ENCODE data around the gene ABCA12. TPM values are rescaled to one million over a fixed set of nuclear protein-coding genes. Genes with fewer than 3 reads are reported as not detected.

ABCA12 gene
- total and polyA plus RNA-seq, 9 of the 15 experiments (the other 6 are each of a cell fraction or from before 2014, with no cell fraction given) = 0.02 to 0.03 TPM; not detected in 7

DNA sequence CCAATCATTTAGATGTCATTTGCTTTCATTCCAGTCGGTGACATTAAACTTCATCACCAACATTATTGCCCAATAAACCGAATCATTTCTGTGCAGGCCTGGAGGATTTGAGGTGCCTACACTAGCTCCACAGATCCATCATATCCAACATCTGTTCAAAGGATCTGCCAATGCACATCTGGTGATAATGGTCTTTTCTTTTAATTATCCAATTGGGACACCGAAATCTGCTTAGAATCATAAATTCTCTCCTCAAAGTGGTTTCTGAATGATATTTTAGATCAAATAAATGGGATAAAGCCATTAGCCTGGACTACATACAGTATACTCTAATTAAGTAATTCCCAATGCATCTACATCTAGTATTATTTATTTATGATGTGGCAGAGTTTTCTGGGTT lies 85.6 kb downstream of the ABCA12 start:
- Histone ChIP-seq H3K4me1 (replicated peaks in 1 of 2; ENCODE audit: control insufficient read depth in 2 of 2, insufficient read depth in 2 of 2, low read length in 2 of 2) (no peaks in the 10 kb centered on the region), H3K9me1 (ENCODE audit: control insufficient read depth, insufficient read depth, low read length) (no peaks in the 10 kb centered on the region), H3K27ac (ENCODE audit: extremely low read depth, low read depth, low read length) (no peak overlapping the region), H3K9me3 (replicated peaks; ENCODE audit: control insufficient read depth, insufficient read depth, low read depth, low read length) (no peaks in the 10 kb centered on the region), H3K27me3 (ENCODE audit: control insufficient read depth in 2 of 2, insufficient read depth in 2 of 2, low read length in 2 of 2) (no peaks in the 10 kb centered on the region), H3K4me2 (ENCODE audit: insufficient read depth, low read length) (no peak overlapping the region), H4K20me1 (replicated peaks; ENCODE audit: control insufficient read depth, insufficient read depth, low read length) (no peaks in the 10 kb centered on the region), H3K4me3 (no peak overlapping the region), H3K36me3 (ENCODE audit: control insufficient read depth, insufficient read depth, low read length) (no peaks in the 10 kb centered on the region), H3K79me2 (ENCODE audit: control insufficient read depth, insufficient read depth, low read length) (no peaks in the 10 kb centered on the region), H3K9ac (ENCODE audit: insufficient read depth in 1 of 2, low read depth in 2 of 2, low read length in 2 of 2) (no peak overlapping the region), H2AFZ (ENCODE audit: low read depth, low read length) (no peak overlapping the region)
- FAIRE-seq = no peak
- DNase-seq (ENCODE audit: extremely low read depth in 1 of 4, low spot score in 3 of 4) = no peak
- no TSS peak for BruUV-seq (replicated peaks)
- in situ Hi-C loops (cut with MboI) (no loop called here), intact Hi-C loops (cut with micrococcal nuclease) (no loop called here)
- TF ChIP-seq, protein P1, sequence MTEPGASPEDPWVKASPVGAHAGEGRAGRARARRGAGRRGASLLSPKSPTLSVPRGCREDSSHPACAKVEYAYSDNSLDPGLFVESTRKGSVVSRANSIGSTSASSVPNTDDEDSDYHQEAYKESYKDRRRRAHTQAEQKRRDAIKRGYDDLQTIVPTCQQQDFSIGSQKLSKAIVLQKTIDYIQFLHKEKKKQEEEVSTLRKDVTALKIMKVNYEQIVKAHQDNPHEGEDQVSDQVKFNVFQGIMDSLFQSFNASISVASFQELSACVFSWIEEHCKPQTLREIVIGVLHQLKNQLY (CRISPR knock-in tag; conservative IDR thresholded peaks at IDR 0.05) = no peak
- TF ChIP-seq RFX5 (IDR thresholded peaks at IDR 0.05; ENCODE audit: low read depth, low read length) (no peak), SRSF7 (optimal IDR thresholded peaks at IDR 0.05; ENCODE audit: low read depth, low read length) (no peak), FOSL1 (tag; conservative IDR thresholded peaks at IDR 0.05) (no peak), SMARCA5 (IDR thresholded peaks at IDR 0.05) (no peak)
- TF ChIP-seq, protein P2, sequence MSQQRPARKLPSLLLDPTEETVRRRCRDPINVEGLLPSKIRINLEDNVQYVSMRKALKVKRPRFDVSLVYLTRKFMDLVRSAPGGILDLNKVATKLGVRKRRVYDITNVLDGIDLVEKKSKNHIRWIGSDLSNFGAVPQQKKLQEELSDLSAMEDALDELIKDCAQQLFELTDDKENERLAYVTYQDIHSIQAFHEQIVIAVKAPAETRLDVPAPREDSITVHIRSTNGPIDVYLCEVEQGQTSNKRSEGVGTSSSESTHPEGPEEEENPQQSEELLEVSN (IDR thresholded peaks at IDR 0.05; ENCODE audit: borderline replicate concordance in 1 of 2, extremely low read depth in 1 of 2, insufficient read depth in 1 of 2, insufficient read length in 1 of 2, low read depth in 1 of 2, low read length in 1 of 2, poor library complexity in 1 of 2, severe bottlenecking in 1 of 2) = no peak
- ATAC-seq = no peak
- CTCF ChIA-PET (ENCODE audit: low intra/inter-chr PET ratio) = no interaction called here
- WGBS (ENCODE audit: insufficient coverage, low coverage, missing lambda C conversion rate) = 4% methylated on average over 3 of the region's 3 CpGs
- POLR2A ChIA-PET = no interaction called here
